ENCODE data around the gene NID2.

Gene NID2

DNA sequence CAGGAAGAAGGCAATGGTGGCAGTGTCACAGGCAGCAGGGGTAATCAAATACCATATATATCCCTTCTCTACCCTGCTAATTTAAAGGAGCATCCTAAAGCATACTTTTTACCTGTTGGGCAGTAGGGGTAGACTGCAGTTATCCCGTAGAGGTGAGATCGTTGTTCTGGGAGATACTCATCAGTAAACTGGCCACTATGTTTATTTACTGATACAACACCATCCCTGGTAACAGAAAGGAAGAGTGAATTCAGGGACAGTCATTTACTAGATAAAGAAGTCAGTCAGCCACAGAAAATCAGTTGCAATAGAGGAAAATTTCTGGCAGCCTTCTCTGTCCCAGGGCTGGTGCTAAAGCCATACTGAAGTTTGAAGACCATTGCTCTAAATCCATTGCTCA, 63.2 kb downstream of the NID2 start:
- TF ChIP-seq, protein P1, sequence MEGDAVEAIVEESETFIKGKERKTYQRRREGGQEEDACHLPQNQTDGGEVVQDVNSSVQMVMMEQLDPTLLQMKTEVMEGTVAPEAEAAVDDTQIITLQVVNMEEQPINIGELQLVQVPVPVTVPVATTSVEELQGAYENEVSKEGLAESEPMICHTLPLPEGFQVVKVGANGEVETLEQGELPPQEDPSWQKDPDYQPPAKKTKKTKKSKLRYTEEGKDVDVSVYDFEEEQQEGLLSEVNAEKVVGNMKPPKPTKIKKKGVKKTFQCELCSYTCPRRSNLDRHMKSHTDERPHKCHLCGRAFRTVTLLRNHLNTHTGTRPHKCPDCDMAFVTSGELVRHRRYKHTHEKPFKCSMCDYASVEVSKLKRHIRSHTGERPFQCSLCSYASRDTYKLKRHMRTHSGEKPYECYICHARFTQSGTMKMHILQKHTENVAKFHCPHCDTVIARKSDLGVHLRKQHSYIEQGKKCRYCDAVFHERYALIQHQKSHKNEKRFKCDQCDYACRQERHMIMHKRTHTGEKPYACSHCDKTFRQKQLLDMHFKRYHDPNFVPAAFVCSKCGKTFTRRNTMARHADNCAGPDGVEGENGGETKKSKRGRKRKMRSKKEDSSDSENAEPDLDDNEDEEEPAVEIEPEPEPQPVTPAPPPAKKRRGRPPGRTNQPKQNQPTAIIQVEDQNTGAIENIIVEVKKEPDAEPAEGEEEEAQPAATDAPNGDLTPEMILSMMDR (conservative IDR thresholded peaks at IDR 0.05; ENCODE audit: low read depth), result no peak
- POLR2A ChIA-PET (ENCODE audit: low non-redundant PET), result no interaction called here
- no peak overlapping the region for H3K27ac ChIP-seq
- CTCF ChIA-PET, result interaction anchor here (1.2 kb wide), 1 partner anchor 10 kb away, joined by 6 read pairs; no protein-coding TSS in a partner anchor
- DNase-seq (ENCODE audit: low spot score), result no peak

DNA sequence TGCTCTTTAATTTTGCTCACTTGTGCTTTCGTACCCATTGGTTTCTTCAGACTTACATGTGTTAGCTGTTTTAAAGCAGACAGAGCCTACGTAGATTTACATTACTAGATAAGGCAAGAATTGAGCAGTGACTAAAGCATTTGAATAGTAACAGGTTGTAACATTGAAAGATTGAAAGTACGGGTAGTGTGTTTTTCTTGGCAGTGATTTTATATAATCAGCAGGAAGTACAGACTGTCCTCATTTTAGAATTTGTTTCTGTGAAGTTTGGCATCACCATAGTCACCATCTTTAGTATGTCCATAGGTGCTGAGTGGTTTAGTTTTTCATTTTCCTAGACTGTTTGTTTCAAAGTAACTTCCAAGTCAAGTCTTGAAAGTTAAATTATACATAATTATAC, 65.5 kb downstream of the NID2 start:
- POLR2A ChIA-PET (ENCODE audit: low non-redundant PET), result no interaction called here
- TF ChIP-seq, protein P1 (conservative IDR thresholded peaks at IDR 0.05; ENCODE audit: low read depth), result no peak
- CTCF ChIA-PET, result no interaction called here
- no peak overlapping the region for H3K27ac ChIP-seq
- no peak for DNase-seq (ENCODE audit: low spot score)

DNA sequence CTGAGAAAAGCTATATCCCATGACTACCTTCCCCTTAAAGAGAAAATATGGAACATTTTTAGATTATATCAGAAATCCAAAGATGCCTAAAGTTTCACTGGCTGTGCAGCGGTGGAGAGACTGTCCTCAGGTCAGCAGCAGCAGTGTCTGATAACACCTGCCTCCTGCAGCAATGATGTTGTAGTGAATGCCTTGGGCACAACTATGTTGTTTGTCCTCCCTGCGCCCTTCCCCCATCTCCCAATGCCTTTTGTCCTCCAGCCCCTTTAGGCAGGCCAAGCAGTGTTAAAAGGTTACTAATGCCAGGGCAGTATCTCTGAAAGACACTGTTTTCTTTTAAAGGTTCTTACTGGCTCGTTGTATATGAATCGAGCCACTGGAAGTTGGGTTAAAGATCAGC, 66.3 kb downstream of the NID2 start:
- TF ChIP-seq, protein P1 (conservative IDR thresholded peaks at IDR 0.05; ENCODE audit: low read depth), result no peak
- H3K27ac ChIP-seq, result 0 out of 2 replicates have a peak overlapping the region, but pooled peaks have one; percentile 14

DNA sequence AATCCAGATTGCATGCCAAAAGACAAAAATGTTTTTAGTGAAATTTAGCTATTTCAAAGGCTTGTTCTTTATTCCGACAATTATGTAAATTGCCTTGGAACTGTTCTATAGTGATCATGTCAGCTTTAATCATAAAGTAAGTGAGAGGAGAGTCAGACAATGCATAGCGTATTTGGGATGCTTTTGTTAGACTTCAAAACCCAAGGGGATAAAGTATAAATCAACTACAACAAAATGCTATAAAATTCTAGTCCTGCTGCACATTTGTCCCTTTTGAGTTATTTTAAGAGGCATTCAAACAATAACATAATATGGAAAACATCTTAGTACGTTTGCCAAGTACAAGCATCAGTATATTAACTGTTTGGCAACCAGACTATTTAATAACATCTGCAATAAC, 68.2 kb downstream of the NID2 start:
- TF ChIP-seq, protein P1 (conservative IDR thresholded peaks at IDR 0.05; ENCODE audit: low read depth), result no peak
- ChIA-PET POLR2A (ENCODE audit: low non-redundant PET) (no interaction called here), CTCF (interaction anchor here (1.1 kb wide), 1 partner anchor 10 kb away, joined by 3 read pairs; no protein-coding TSS in a partner anchor)
- H3K27ac ChIP-seq, result no peak overlapping the region
- DNase-seq (ENCODE audit: low spot score), result no peak

More for the DNA sequence above, 66.3 kb downstream of the NID2 start:
- ChIA-PET POLR2A (ENCODE audit: low non-redundant PET) (interaction anchor here (0.5 kb wide), 1 partner anchor 19 kb away, joined by 4 read pairs; no protein-coding TSS in a partner anchor), CTCF (no interaction called here)
- no peak for DNase-seq (ENCODE audit: low spot score)

DNA sequence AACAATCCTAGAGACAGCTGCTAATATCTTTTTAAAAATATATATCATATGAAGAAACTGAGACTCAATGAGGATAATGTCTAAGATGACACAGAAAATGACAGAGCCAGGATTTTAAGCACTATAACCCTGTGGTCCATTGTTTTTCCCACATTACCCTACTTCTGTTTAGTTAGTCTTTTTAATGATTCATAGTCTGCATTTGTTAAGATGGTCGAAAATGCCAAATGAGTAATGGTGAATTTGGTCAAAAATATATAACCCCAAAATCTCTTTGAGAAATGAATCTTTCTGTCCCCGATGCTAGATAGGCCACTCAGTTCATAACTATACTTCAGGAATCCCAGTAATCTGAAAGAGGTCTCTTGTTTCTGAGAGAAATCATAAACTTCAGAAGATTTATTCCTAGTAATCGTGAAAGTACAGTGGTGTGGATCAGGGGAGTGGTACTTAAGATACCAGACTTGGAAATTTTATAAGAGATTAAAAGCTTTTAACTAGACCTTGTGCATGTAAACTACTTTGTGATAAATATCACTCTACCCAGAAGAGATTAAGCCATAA, 68.8 kb downstream of the NID2 start:
- CTCF ChIA-PET, result interaction anchor here (1.1 kb wide), 1 partner anchor 10 kb away, joined by 3 read pairs; no protein-coding TSS in a partner anchor
- no peak overlapping the region for H3K27ac ChIP-seq
- TF ChIP-seq, protein P1 (conservative IDR thresholded peaks at IDR 0.05; ENCODE audit: low read depth), result no peak
- no peak for DNase-seq (ENCODE audit: low spot score)
- POLR2A ChIA-PET (ENCODE audit: low non-redundant PET), result no interaction called here

DNA sequence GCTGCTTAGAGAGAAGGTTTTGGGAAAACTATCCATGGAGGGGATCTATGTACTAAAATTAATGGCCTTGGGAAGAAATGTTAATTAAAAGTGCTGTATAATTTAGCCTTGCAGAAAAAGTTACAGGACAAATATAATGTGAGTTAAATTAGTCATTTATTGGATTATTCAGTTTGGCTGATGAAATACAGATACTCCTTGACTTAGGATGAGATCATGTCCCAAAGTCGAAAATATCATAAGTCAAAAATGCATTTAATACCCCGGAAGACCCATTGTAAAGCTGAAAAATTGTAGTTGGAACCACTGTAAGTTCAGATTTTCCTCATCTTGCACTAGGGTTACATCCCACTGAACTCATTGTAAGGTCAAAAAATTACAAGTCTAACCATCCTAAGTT, 69.8 kb downstream of the NID2 start:
- no peak overlapping the region for H3K27ac ChIP-seq
- CTCF ChIA-PET, result interaction anchor here (0.6 kb wide), 1 partner anchor 138 kb away, joined by 4 read pairs; no protein-coding TSS in a partner anchor
- no peak for DNase-seq (ENCODE audit: low spot score)

More for the DNA sequence above, 69.8 kb downstream of the NID2 start:
- TF ChIP-seq, protein P1 (conservative IDR thresholded peaks at IDR 0.05; ENCODE audit: low read depth), result no peak
- POLR2A ChIA-PET (ENCODE audit: low non-redundant PET), result no interaction called here

Measured in RWPE1 (cell line).